Measurements from ENCODE around the gene PHLDB3. TPM values are rescaled to one million over a fixed set of nuclear protein-coding genes. Genes with fewer than 3 reads are reported as not detected.

The PHLDB3 gene
- total and polyA plus RNA-seq, 7 donors = 5.7 to 16.0 (median 9.0) TPM

DNA sequence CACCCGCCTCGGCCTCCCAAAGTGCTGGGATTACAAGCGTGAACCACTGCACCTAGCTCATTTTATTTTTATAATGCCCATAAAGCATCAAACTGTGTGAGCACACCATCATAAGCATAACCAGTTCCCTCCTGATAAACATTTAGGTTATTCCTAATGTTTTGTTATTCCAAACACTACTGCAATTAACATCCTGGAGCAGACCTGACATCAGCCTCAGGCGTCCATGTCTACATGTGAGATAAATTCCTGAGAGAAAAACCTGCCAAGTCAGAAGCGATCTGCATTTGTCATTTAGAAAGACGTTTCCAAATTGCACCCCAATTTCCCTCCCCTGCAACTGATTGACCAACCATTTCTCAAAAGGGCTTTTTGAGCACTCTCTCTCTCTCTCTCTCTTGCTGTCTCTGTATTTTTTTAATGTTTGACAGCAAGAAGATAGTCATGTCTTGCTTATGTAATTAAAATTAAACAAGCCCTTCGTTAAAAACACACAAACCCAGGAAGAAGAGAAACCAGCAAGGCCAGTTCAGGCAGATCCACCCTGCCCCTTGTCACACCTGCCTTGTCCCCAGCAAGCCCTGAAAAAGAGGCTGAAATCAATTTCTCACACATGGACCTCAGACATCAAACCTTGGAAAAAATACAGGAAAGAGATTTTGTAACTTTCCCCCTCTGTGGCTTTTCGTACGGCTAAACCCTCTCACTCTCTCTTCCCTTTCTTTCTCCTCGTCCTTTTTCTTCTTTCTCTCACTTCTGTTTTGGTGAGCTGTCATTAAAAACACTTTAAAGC is 49.0 kb downstream of the PHLDB3 start:
- Histone ChIP-seq H3K36me3 (no peaks in the 10 kb centered on the region), H3K9me3 (no peaks in the 10 kb centered on the region), H3K4me3 (no peak overlapping the region), H3K27ac (no peak overlapping the region), H3K27me3 (no peaks in the 10 kb centered on the region), H3K4me1 (peaks cover 0 to 6% (median 2%) of the 10 kb centered on the region in 4 donors)
- TF ChIP-seq CTCF (IDR thresholded peaks at IDR 0.05) (no peak), POLR2A (IDR thresholded peaks at IDR 0.05) (no peak), EP300 (IDR thresholded peaks at IDR 0.05) (no peak), POLR2AphosphoS5 (IDR thresholded peaks at IDR 0.05) (no peak)
- no peak for DNase-seq
- intact Hi-C loops (cut with DNase I) = no loop called here
- WGBS, 2 donors = 7 to 35% methylated on average over 10 of the region's 10 CpGs

DNA sequence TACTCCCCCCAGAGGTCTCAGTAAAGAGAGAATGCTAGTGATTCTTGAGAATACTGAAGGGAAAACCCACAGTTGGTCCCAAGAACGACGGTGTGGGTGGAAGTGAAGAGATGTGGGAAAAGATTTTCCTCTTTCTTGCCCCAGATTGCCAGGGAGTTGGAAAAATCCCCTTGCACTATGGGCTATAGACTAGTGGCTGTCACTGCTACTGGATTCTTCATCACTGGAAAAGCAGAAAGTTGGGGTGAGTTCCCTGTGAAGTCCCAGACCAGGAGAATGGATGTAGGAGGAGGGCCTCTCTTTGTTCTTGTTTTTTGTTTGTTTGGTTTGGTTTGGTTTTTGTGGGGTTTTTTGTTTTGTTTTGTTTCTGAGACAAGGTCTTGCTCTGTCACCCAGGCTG is 50.5 kb downstream of the PHLDB3 start:
- Histone ChIP-seq H3K27ac (no peak overlapping the region), H3K9me3 (no peaks in the 10 kb centered on the region), H3K4me3 (no peak overlapping the region), H3K27me3 (no peaks in the 10 kb centered on the region), H3K4me1 (peaks cover 0 to 6% (median 2%) of the 10 kb centered on the region in 4 donors), H3K36me3 (no peaks in the 10 kb centered on the region)
- 71 to 75% methylated on average over 2 of the region's 2 CpGs for WGBS, 2 donors
- intact Hi-C loops (cut with DNase I) = no loop called here
- no peak for DNase-seq
- TF ChIP-seq CTCF (IDR thresholded peaks at IDR 0.05) = no peak

DNA sequence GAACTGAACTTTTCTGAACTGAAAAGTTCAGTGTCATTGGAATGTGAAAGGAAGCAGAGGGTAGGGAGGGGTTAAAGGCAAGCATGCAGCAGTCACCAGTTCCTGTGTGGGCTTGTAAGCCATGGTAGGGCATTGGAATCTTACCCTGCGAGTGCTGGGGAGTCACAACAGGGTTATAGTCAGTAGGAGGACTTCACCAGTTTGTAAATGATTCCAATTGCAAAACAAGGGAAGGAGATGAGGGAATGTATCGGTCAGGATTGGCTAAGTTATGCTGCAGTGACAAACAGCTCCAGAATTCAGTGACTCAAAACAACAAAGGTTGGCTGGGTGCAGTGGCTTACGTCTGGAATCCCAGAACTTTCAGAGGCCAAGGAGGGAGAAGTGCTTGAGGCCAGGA is 52.0 kb downstream of the PHLDB3 start:
- 83 to 89% methylated on average over 3 of the region's 3 CpGs for WGBS, 2 donors
- Histone ChIP-seq H3K27me3 (no peaks in the 10 kb centered on the region), H3K4me1 (peaks cover 0 to 6% (median 2%) of the 10 kb centered on the region in 4 donors), H3K27ac (no peak overlapping the region), H3K4me3 (no peak overlapping the region), H3K9me3 (no peaks in the 10 kb centered on the region), H3K36me3 (no peaks in the 10 kb centered on the region)
- TF ChIP-seq POLR2AphosphoS5 (IDR thresholded peaks at IDR 0.05) (no peak), CTCF (IDR thresholded peaks at IDR 0.05) (no peak), EP300 (IDR thresholded peaks at IDR 0.05) (no peak), POLR2A (IDR thresholded peaks at IDR 0.05) (no peak)
- intact Hi-C loops (cut with DNase I) = no loop called here
- no peak for DNase-seq

DNA sequence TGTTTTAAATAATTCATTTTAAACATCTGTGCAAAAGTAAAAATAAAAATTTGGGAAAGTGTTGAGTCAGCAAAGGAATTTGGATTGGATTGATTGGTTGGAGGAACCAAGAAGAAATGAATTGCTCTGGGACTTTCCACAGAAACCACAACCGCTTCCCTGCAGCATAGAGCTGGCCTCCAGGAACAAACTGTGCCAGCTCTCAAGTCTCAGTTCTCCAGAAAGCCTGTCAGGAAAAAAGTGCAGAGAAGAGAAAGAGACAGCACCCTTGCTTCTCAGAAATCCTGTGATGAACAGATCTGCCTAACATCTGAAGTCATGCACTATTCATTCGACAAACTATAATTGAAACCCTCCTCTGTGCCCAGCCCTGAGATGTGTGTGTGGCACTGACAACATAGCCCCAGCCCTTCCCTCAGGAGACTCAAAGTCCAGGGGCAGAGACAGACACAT is 54.0 kb downstream of the PHLDB3 start:
- Histone ChIP-seq H3K27me3 (no peaks in the 10 kb centered on the region), H3K4me3 (no peak overlapping the region), H3K9me3 (no peaks in the 10 kb centered on the region), H3K4me1 (peaks cover 0 to 7% (median 2%) of the 10 kb centered on the region in 4 donors), H3K27ac (no peak overlapping the region), H3K36me3 (no peaks in the 10 kb centered on the region)
- DNase-seq = no peak
- no peak for TF ChIP-seq EP300 (IDR thresholded peaks at IDR 0.05)
- no peak for TF ChIP-seq POLR2AphosphoS5 (IDR thresholded peaks at IDR 0.05)
- no peak for TF ChIP-seq CTCF (IDR thresholded peaks at IDR 0.05)
- no peak for TF ChIP-seq POLR2A (IDR thresholded peaks at IDR 0.05)
- intact Hi-C loops (cut with DNase I) = no loop called here
- 48 to 54% methylated on average over 2 of the region's 2 CpGs for WGBS, 2 donors

All from sigmoid colon (tissue), 7 donors.